Transverse colon (tissue), 3 donors: ENCODE results near the gene TRIM74.
"Not testable (repeated sequence)": the region's sequence is repeated elsewhere in the genome, so short reads cannot be mapped to it uniquely, and the experiment has no call there.

Experiments
- POLR2A ChIP-seq: fragments of 450-650 bp; IDR thresholded peaks from one replicate; pipeline ENCODE4 v1.6.1; 2016; ENCODE audit warnings: antibody characterized with exemption, mild to moderate bottlenecking, moderate library complexity
- TF ChIP-seq, protein P1 (sequence below), 5 experiments: fragments of 200-600 bp in 3 of 5; fragments of 450-650 bp in 2 of 5; sonication (generic) in 3 of 5; IDR thresholded peaks; 1 replicate in 2 of 5; 2 replicates in 3 of 5; pipeline ENCODE4 v1.5.1; 2016 to 2017; ENCODE audit warnings: antibody characterized with exemption in 5 of 5, inconsistent platforms in 3 of 5, mild to moderate bottlenecking in 2 of 5, moderate library complexity in 1 of 5

- not testable (repeated sequence) for TF ChIP-seq POLR2A
- TF ChIP-seq, protein P1, sequence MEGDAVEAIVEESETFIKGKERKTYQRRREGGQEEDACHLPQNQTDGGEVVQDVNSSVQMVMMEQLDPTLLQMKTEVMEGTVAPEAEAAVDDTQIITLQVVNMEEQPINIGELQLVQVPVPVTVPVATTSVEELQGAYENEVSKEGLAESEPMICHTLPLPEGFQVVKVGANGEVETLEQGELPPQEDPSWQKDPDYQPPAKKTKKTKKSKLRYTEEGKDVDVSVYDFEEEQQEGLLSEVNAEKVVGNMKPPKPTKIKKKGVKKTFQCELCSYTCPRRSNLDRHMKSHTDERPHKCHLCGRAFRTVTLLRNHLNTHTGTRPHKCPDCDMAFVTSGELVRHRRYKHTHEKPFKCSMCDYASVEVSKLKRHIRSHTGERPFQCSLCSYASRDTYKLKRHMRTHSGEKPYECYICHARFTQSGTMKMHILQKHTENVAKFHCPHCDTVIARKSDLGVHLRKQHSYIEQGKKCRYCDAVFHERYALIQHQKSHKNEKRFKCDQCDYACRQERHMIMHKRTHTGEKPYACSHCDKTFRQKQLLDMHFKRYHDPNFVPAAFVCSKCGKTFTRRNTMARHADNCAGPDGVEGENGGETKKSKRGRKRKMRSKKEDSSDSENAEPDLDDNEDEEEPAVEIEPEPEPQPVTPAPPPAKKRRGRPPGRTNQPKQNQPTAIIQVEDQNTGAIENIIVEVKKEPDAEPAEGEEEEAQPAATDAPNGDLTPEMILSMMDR (IDR thresholded peaks at IDR 0.05), result not testable (repeated sequence)
These were observed 15.2 kb downstream of the TRIM74 start for GRCh38 chr7:72953901-72954562.
